Measurements from ENCODE around the gene CCDC187. TPM values are rescaled to one million over a fixed set of nuclear protein-coding genes. Genes with fewer than 3 reads are reported as not detected.

CCDC187 gene
- total and polyA plus RNA-seq, 3 donors from 2014 or later = 13.8 to 61.5 (median 33.4) TPM

- H3K27me3 ChIP-seq = no peaks in the 10 kb centered on the region
- intact Hi-C loops (cut with DNase I; ENCODE audit: low total_unique reads) = no loop called here
- DNase-seq = no peak
- no peak for TF ChIP-seq CTCF (IDR thresholded peaks at IDR 0.05)
- no peak for TF ChIP-seq POLR2A (IDR thresholded peaks at IDR 0.05)
- H3K4me3 ChIP-seq = no peak overlapping the region
- no peak overlapping the region for H3K27ac ChIP-seq
- no peaks in the 10 kb centered on the region for H3K9me3 ChIP-seq
- H3K36me3 ChIP-seq (ENCODE audit: low read depth, missing control alignments) = no peaks in the 10 kb centered on the region
- 90 to 96% methylated on average over 9 of the region's 9 CpGs for WGBS, 2 donors
- H3K4me1 ChIP-seq = no peaks in the 10 kb centered on the region
Measured at GRCh38 chr9:136230773-136231172, 73.1 kb downstream of the CCDC187 start.

- Histone ChIP-seq H3K36me3 (ENCODE audit: low read depth, missing control alignments) (no peaks in the 10 kb centered on the region), H3K4me3 (no peak overlapping the region), H3K9me3 (no peaks in the 10 kb centered on the region), H3K4me1 (no peaks in the 10 kb centered on the region), H3K27me3 (no peaks in the 10 kb centered on the region), H3K27ac (no peak overlapping the region)
- TF ChIP-seq POLR2A (IDR thresholded peaks at IDR 0.05) (no peak), CTCF (IDR thresholded peaks at IDR 0.05) (no peak)
- DNase-seq = no peak
- intact Hi-C loops (cut with DNase I; ENCODE audit: low total_unique reads) = no loop called here
- WGBS, 2 donors = 93 to 94% methylated on average over 10 of the region's 10 CpGs
Measured at GRCh38 chr9:136230365-136230764, 73.5 kb downstream of the CCDC187 start.

- Histone ChIP-seq H3K4me3 (no peak overlapping the region), H3K9me3 (no peaks in the 10 kb centered on the region), H3K36me3 (ENCODE audit: low read depth, missing control alignments) (no peaks in the 10 kb centered on the region), H3K27me3 (no peaks in the 10 kb centered on the region), H3K27ac (no peak overlapping the region), H3K4me1 (no peaks in the 10 kb centered on the region)
- WGBS, 2 donors = 77% methylated on average over 33 of the region's 33 CpGs
- intact Hi-C loops (cut with DNase I; ENCODE audit: low total_unique reads) = no loop called here
- DNase-seq = no peak
- TF ChIP-seq CTCF (IDR thresholded peaks at IDR 0.05) = no peak
- TF ChIP-seq POLR2A (IDR thresholded peaks at IDR 0.05) = no peak
Measured at GRCh38 chr9:136229096-136230065, 74.5 kb downstream of the CCDC187 start.

- Histone ChIP-seq H3K27ac (no peak overlapping the region), H3K27me3 (no peaks in the 10 kb centered on the region), H3K36me3 (ENCODE audit: low read depth, missing control alignments) (no peaks in the 10 kb centered on the region), H3K4me1 (no peaks in the 10 kb centered on the region), H3K4me3 (no peak overlapping the region), H3K9me3 (no peaks in the 10 kb centered on the region)
- WGBS, 2 donors = 75 to 83% methylated on average over 18 of the region's 18 CpGs
- intact Hi-C loops (cut with DNase I; ENCODE audit: low total_unique reads) = no loop called here
- no peak for DNase-seq
- TF ChIP-seq CTCF (IDR thresholded peaks at IDR 0.05) (no peak), POLR2A (IDR thresholded peaks at IDR 0.05) (no peak)
Measured at GRCh38 chr9:136228107-136228875, 75.6 kb downstream of the CCDC187 start.
